Fibroblast of mammary gland (primary cell): ENCODE results near the gene ST3GAL6.

ENCODE experiments used
- DNase-seq: peaks from one replicate; pipeline ENCODE4 v3.0.0-alpha.2; 2010; ENCODE audit warnings: low read depth
- H3K4me3 ChIP-seq: 2 replicates; pipeline ENCODE4 v1.5.1; 2011; ENCODE audit warnings: low read depth, mild to moderate bottlenecking, low read length, moderate library complexity; ENCODE audit not compliant: control insufficient read depth
- TF ChIP-seq, protein P1 (sequence below): conservative IDR thresholded peaks from 2 replicates; pipeline ENCODE4 v1.5.1; 2011; ENCODE audit warnings: low read depth, low read length, inconsistent platforms; ENCODE audit not compliant: control insufficient read depth, insufficient read depth

Gene ST3GAL6

DNA sequence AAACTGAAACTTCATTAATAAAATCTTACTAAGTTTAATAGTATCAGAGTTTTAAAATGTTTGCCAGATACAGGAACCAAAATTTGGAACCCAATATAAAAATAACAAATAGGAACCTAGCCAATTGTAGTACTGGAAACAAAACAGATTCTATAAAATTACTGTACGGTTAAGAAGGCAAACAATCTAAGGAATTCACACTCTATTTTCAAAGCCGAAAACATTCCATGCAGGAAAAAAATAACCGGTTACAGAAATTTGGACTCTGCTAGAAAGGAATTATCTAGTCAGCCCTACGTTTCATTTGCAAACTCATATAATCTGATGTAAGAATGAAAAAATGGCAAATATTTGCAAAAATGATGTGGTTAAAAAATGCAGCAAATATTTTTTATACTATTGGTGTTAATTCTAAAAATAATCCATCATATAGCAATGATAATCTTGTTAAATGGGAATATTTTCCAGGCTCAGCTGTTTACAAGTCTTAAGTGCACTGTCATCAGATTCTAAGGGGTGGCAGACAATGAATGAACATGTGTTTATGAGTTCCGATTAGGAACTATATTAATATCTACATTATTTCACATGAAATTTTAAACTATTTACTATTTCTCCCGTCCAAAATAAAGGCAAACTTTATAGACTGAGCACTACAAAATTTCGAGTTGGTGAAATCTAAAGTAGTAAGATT, 80.3 kb downstream of the ST3GAL6 start:
- TF ChIP-seq, protein P1, sequence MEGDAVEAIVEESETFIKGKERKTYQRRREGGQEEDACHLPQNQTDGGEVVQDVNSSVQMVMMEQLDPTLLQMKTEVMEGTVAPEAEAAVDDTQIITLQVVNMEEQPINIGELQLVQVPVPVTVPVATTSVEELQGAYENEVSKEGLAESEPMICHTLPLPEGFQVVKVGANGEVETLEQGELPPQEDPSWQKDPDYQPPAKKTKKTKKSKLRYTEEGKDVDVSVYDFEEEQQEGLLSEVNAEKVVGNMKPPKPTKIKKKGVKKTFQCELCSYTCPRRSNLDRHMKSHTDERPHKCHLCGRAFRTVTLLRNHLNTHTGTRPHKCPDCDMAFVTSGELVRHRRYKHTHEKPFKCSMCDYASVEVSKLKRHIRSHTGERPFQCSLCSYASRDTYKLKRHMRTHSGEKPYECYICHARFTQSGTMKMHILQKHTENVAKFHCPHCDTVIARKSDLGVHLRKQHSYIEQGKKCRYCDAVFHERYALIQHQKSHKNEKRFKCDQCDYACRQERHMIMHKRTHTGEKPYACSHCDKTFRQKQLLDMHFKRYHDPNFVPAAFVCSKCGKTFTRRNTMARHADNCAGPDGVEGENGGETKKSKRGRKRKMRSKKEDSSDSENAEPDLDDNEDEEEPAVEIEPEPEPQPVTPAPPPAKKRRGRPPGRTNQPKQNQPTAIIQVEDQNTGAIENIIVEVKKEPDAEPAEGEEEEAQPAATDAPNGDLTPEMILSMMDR, result no peak
- DNase-seq, result no peak
- no peak overlapping the region for H3K4me3 ChIP-seq
